Suprapubic skin (tissue), 4 donors: Measurements from ENCODE around the gene U2AF2.

Experiments
- EP300 ChIP-seq: sonication (generic); formaldehyde crosslinking; IDR thresholded peaks from one replicate; pipeline ENCODE4 v1.6.1; 2017; ENCODE audit warnings: antibody characterized with exemption
- POLR2A ChIP-seq, 2 donors: fragments of 450-650 bp; IDR thresholded peaks; one replicate each; pipeline ENCODE4 v1.6.1; 2017; ENCODE audit warnings: antibody characterized with exemption in 2 of 2, mild to moderate bottlenecking in 2 of 2, moderate library complexity in 2 of 2
- POLR2AphosphoS5 ChIP-seq, 3 donors: sonication (generic); formaldehyde crosslinking; IDR thresholded peaks; one replicate each; pipeline ENCODE4 v1.6.1; 2017; ENCODE audit warnings: antibody characterized with exemption in 3 of 3
- TF ChIP-seq, protein P1 (sequence below), 2 donors: fragments of 200-600 bp in 1 of 2; fragments of 450-650 bp in 1 of 2; sonication (generic) in 1 of 2; IDR thresholded peaks; one replicate each; pipeline ENCODE4 v1.5.1; 2016 to 2019; ENCODE audit warnings: antibody characterized with exemption in 2 of 2, mild to moderate bottlenecking in 1 of 2, moderate library complexity in 1 of 2

DNA sequence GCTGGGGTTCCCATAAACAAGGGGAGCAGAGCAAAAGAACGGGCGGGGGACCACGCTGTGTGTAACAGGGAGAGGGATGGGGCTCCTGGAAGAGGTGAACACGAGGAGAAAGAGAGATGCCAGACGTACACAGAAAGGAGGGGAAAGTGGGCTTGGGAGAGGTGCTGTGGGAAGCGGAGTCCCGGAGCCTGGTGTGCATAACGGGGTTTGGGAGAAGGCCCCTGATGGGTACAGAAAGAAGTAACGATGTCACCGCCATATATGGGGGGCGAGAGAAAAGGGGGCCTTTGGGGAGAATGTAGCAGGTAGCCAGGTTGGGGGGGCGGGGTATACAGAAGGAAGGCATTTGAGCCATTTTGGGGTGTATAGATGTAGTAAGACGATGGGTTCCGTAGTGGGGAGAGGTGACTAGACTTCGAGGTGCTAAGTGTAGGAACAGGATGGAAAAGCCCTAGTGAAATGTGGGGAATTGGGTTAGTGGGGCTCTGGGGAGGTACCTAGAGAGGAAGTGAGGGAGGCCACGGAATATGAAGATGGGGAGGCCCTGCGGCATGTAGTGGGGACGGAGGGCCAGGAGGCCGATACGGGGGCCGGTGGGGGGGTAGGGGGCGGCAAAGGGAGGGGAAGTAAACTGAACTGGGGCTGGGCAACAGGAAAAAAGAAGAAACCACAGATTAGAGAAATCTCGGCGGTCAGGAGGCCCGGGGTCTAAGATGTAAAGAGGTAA lies 13.2 kb upstream of the U2AF2 start:
- TF ChIP-seq POLR2A (IDR thresholded peaks at IDR 0.05), result no peak
- TF ChIP-seq, protein P1, sequence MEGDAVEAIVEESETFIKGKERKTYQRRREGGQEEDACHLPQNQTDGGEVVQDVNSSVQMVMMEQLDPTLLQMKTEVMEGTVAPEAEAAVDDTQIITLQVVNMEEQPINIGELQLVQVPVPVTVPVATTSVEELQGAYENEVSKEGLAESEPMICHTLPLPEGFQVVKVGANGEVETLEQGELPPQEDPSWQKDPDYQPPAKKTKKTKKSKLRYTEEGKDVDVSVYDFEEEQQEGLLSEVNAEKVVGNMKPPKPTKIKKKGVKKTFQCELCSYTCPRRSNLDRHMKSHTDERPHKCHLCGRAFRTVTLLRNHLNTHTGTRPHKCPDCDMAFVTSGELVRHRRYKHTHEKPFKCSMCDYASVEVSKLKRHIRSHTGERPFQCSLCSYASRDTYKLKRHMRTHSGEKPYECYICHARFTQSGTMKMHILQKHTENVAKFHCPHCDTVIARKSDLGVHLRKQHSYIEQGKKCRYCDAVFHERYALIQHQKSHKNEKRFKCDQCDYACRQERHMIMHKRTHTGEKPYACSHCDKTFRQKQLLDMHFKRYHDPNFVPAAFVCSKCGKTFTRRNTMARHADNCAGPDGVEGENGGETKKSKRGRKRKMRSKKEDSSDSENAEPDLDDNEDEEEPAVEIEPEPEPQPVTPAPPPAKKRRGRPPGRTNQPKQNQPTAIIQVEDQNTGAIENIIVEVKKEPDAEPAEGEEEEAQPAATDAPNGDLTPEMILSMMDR (IDR thresholded peaks at IDR 0.05), result no peak
- no peak for TF ChIP-seq EP300
- TF ChIP-seq POLR2AphosphoS5 (IDR thresholded peaks at IDR 0.05), result no peak
